Activated CD4-positive, alpha-beta memory T cell treated with anti-CD3 and anti-CD28 coated beads, Interleukin-2, amount 10 ng/mL, durations not matched to agents 7 days and 5 days (primary cell): Measurements from ENCODE around the gene MRNIP. TPM values are rescaled to one million over a fixed set of nuclear protein-coding genes. Genes with fewer than 3 reads are reported as not detected.

Experiments
- CTCF ChIA-PET: fragments of 350-600 bp; sonication (Branson Sonifier 250); formaldehyde crosslinking; loops from one replicate; lab custom pipeline; 2021; ENCODE audit warnings: antibody characterized with exemption, inconsistent platforms; lab: Charles Lee
- POLR2A ChIA-PET: fragments of 350-600 bp; sonication (Branson Sonifier 250); formaldehyde crosslinking; loops from one replicate; lab custom pipeline; 2021; ENCODE audit warnings: antibody characterized with exemption; lab: Charles Lee
- DNase-seq: peaks from one replicate; pipeline ENCODE4 v3.0.0-alpha.2; 2020
- H3K27ac Mint-ChIP-seq: one replicate; pipeline ENCODE4 v1.8.0; 2021; ENCODE audit warnings: mild to moderate bottlenecking, mixed read lengths
- H3K27me3 Mint-ChIP-seq: one replicate; pipeline ENCODE4 v1.8.0; 2021; ENCODE audit warnings: mixed read lengths
- H3K36me3 Mint-ChIP-seq: one replicate; pipeline ENCODE4 v1.8.0; 2021; ENCODE audit warnings: low read depth, mixed read lengths
- H3K4me1 Mint-ChIP-seq: one replicate; pipeline ENCODE4 v1.8.0; 2021; ENCODE audit warnings: mixed read lengths
- H3K4me3 Mint-ChIP-seq: one replicate; pipeline ENCODE4 v1.8.0; 2021; ENCODE audit warnings: mild to moderate bottlenecking, mixed read lengths
- H3K9me3 Mint-ChIP-seq: one replicate; pipeline ENCODE4 v1.8.0; 2021; ENCODE audit warnings: mixed read lengths
- total RNA-seq, 2 experiments: library from RNA; stranded (reverse); gene quantifications; one replicate each; pipeline ENCODE4 v1.2.3, GENCODE V29; 2021

MRNIP gene
- total RNA-seq, 2 experiments from 2014 or later, result 17.0 to 19.5 TPM

- POLR2A ChIA-PET, result no interaction called here
- H3K27me3 Mint-ChIP-seq, result no peaks in the 10 kb centered on the region
Observed at GRCh38 chr5:179865491-179866240, 7.0 kb upstream of the MRNIP start.

GRCh38 chr5:179864686-179865085 is 6.1 kb upstream of the MRNIP start:
- Mint-ChIP-seq H3K4me3 (no peak overlapping the region), H3K27me3 (no peaks in the 10 kb centered on the region), H3K9me3 (no peaks in the 10 kb centered on the region), H3K27ac (no peak overlapping the region), H3K4me1 (peaks cover 5% of the 10 kb centered on the region), H3K36me3 (peaks cover 18% of the 10 kb centered on the region)
- CTCF ChIA-PET, result no interaction called here
- POLR2A ChIA-PET, result no interaction called here
- no peak for DNase-seq

More at GRCh38 chr5:179865491-179866240, 7.0 kb upstream of the MRNIP start:
- no peaks in the 10 kb centered on the region for H3K4me1 Mint-ChIP-seq
- H3K4me3 Mint-ChIP-seq, result no peak overlapping the region
- no peak for DNase-seq
- CTCF ChIA-PET, result no interaction called here
- H3K36me3 Mint-ChIP-seq, result peaks cover 19% of the 10 kb centered on the region
- H3K9me3 Mint-ChIP-seq, result no peaks in the 10 kb centered on the region
- no peak overlapping the region for H3K27ac Mint-ChIP-seq

- Mint-ChIP-seq H3K27me3 (no peaks in the 10 kb centered on the region), H3K4me1 (peaks cover 10% of the 10 kb centered on the region), H3K36me3 (peaks cover 18% of the 10 kb centered on the region), H3K4me3 (no peak overlapping the region), H3K27ac (no peak overlapping the region), H3K9me3 (no peaks in the 10 kb centered on the region)
- DNase-seq, result no peak
- ChIA-PET CTCF (no interaction called here), POLR2A (no interaction called here)
Observed at GRCh38 chr5:179863449-179864085, 5.0 kb upstream of the MRNIP start.

- ChIA-PET CTCF (no interaction called here), POLR2A (no interaction called here)
- Mint-ChIP-seq H3K9me3 (no peaks in the 10 kb centered on the region), H3K27ac (no peak overlapping the region), H3K4me3 (no peak overlapping the region), H3K27me3 (no peaks in the 10 kb centered on the region), H3K4me1 (peaks cover 13% of the 10 kb centered on the region), H3K36me3 (peaks cover 18% of the 10 kb centered on the region)
- no peak for DNase-seq
Observed at GRCh38 chr5:179862891-179863290, 4.3 kb upstream of the MRNIP start.

- Mint-ChIP-seq H3K4me1 (peaks cover 17% of the 10 kb centered on the region), H3K27ac (no peak overlapping the region), H3K9me3 (no peaks in the 10 kb centered on the region), H3K27me3 (no peaks in the 10 kb centered on the region), H3K4me3 (no peak overlapping the region), H3K36me3 (peaks cover 18% of the 10 kb centered on the region)
- POLR2A ChIA-PET, result no interaction called here
- CTCF ChIA-PET, result interaction anchor here (0.7 to 1.4 kb wide), 2 partner anchors 40 to 60 kb away, joined by 3 to 6 read pairs; no protein-coding TSS in a partner anchor
- no peak for DNase-seq
Observed at GRCh38 chr5:179862296-179862695, 3.7 kb upstream of the MRNIP start.

GRCh38 chr5:179860301-179860700 is 1.7 kb upstream of the MRNIP start:
- no peaks in the 10 kb centered on the region for H3K27me3 Mint-ChIP-seq
- no peak overlapping the region for H3K27ac Mint-ChIP-seq
- ChIA-PET CTCF (no interaction called here), POLR2A (no interaction called here)
- H3K36me3 Mint-ChIP-seq, result peaks cover 17% of the 10 kb centered on the region
- H3K4me1 Mint-ChIP-seq, result peaks cover 19% of the 10 kb centered on the region
- no peak for DNase-seq
- peak overlapping the region; percentile 48 for H3K4me3 Mint-ChIP-seq
- H3K9me3 Mint-ChIP-seq, result no peaks in the 10 kb centered on the region

- DNase-seq, result peak; percentile 51
- peaks cover 19% of the 10 kb centered on the region for H3K4me1 Mint-ChIP-seq
- ChIA-PET POLR2A (interaction anchor here (0.7 to 1.2 kb wide), 5 partner anchors 36 to 973 kb away, joined by 3 to 5 read pairs (median 3); no protein-coding TSS in a partner anchor), CTCF (no interaction called here)
- H3K4me3 Mint-ChIP-seq, result peak overlapping the region; percentile 90
- peaks cover 7% of the 10 kb centered on the region for H3K36me3 Mint-ChIP-seq
- H3K9me3 Mint-ChIP-seq, result no peaks in the 10 kb centered on the region
- peak overlapping the region; percentile 81 for H3K27ac Mint-ChIP-seq
- no peaks in the 10 kb centered on the region for H3K27me3 Mint-ChIP-seq
Observed at GRCh38 chr5:179858241-179858585, 404 bp downstream of the MRNIP start.

GRCh38 chr5:179854356-179854755 is 4.3 kb downstream of the MRNIP start:
- no peak for DNase-seq
- Mint-ChIP-seq H3K4me1 (peaks cover 13% of the 10 kb centered on the region), H3K9me3 (no peaks in the 10 kb centered on the region), H3K4me3 (no peak overlapping the region), H3K27ac (no peak overlapping the region), H3K36me3 (peaks cover 12% of the 10 kb centered on the region), H3K27me3 (no peaks in the 10 kb centered on the region)
- ChIA-PET CTCF (no interaction called here), POLR2A (no interaction called here)

- Mint-ChIP-seq H3K36me3 (peaks cover 12% of the 10 kb centered on the region), H3K4me3 (no peak overlapping the region), H3K9me3 (no peaks in the 10 kb centered on the region), H3K27me3 (no peaks in the 10 kb centered on the region), H3K4me1 (peaks cover 8% of the 10 kb centered on the region), H3K27ac (no peak overlapping the region)
- DNase-seq, result no peak
- ChIA-PET POLR2A (no interaction called here), CTCF (interaction anchor here (1.2 kb wide), 1 partner anchor 185 kb away, joined by 3 read pairs; no protein-coding TSS in a partner anchor)
Observed at GRCh38 chr5:179852993-179853547, 5.5 kb downstream of the MRNIP start.

- Mint-ChIP-seq H3K27me3 (no peaks in the 10 kb centered on the region), H3K9me3 (peaks cover 3% of the 10 kb centered on the region), H3K4me1 (peaks cover 10% of the 10 kb centered on the region), H3K4me3 (no peak overlapping the region), H3K27ac (no peak overlapping the region), H3K36me3 (peaks cover 30% of the 10 kb centered on the region)
- POLR2A ChIA-PET, result no interaction called here
- no peak for DNase-seq
- CTCF ChIA-PET, result interaction anchor here (1.7 kb wide), 1 partner anchor 40 kb away, joined by 4 read pairs; no protein-coding TSS in a partner anchor
Observed at GRCh38 chr5:179841621-179842020, 17.0 kb downstream of the MRNIP start.

- Mint-ChIP-seq H3K4me1 (peaks cover 18% of the 10 kb centered on the region), H3K4me3 (no peak overlapping the region), H3K36me3 (peaks cover 35% of the 10 kb centered on the region), H3K27ac (no peak overlapping the region), H3K9me3 (peaks cover 3% of the 10 kb centered on the region), H3K27me3 (no peaks in the 10 kb centered on the region)
- ChIA-PET CTCF (interaction anchor here (1.7 kb wide), 1 partner anchor 39 kb away, joined by 4 read pairs; no protein-coding TSS in a partner anchor), POLR2A (no interaction called here)
- no peak for DNase-seq
Observed at GRCh38 chr5:179840766-179841165, 17.9 kb downstream of the MRNIP start.

GRCh38 chr5:179840321-179840720 is 18.3 kb downstream of the MRNIP start:
- Mint-ChIP-seq H3K4me1 (peaks cover 21% of the 10 kb centered on the region), H3K27ac (no peak overlapping the region), H3K27me3 (no peaks in the 10 kb centered on the region), H3K9me3 (peaks cover 3% of the 10 kb centered on the region), H3K4me3 (no peak overlapping the region), H3K36me3 (peaks cover 39% of the 10 kb centered on the region)
- ChIA-PET CTCF (interaction anchor here (0.5 to 1.7 kb wide), 2 partner anchors 39 to 117 kb away, joined by 3 to 4 read pairs; no protein-coding TSS in a partner anchor), POLR2A (no interaction called here)
- DNase-seq, result no peak
